B cell (primary cell): ENCODE data around the gene FAM13B.

Source experiments
- CTCF ChIP-seq: fragments of 200-600 bp; IDR thresholded peaks from one replicate; pipeline ENCODE4 v1.8.0; 2022; ENCODE audit warnings: antibody characterized with exemption, mild to moderate bottlenecking
- EZH2 ChIP-seq: IDR thresholded peaks from 2 replicates; pipeline ENCODE4 v1.6.1; 2012; ENCODE audit warnings: borderline replicate concordance, low read depth, mild to moderate bottlenecking, moderate library complexity, low read length; ENCODE audit not compliant: insufficient read depth, poor library complexity, severe bottlenecking

GRCh38 chr5:138024117-138024516, 8.8 kb downstream of the FAM13B start:
- TF ChIP-seq CTCF = no peak
- TF ChIP-seq EZH2 = no peak
